MM.1S (cell line): ENCODE results near the gene BEGAIN.

ENCODE experiments used
- DNase-seq: peaks from one replicate; pipeline ENCODE4 v3.0.0-alpha.2; 2015
- H2AFZ ChIP-seq: fragments of 300-600 bp; sonication (generic); 2 replicates; pipeline ENCODE4 v1.6.0; 2016; ENCODE audit warnings: antibody characterized with exemption, low read length
- H3F3A ChIP-seq: fragments of 300-600 bp; sonication (generic); 2 replicates; pipeline ENCODE4 v1.6.1; 2016; ENCODE audit warnings: mild to moderate bottlenecking, antibody characterized with exemption, low read length, moderate library complexity, mixed read lengths; ENCODE audit not compliant: insufficient read depth
- H3K27ac ChIP-seq: fragments of 300-600 bp; sonication (generic); 2 replicates; pipeline ENCODE4 v1.5.1; 2016; ENCODE audit warnings: mild to moderate bottlenecking, low read length
- H3K27me3 ChIP-seq: fragments of 300-600 bp; sonication (generic); replicated peaks from 2 replicates; pipeline ENCODE4 v1.6.0; 2016; ENCODE audit warnings: low read length; ENCODE audit not compliant: insufficient read depth
- H3K36me3 ChIP-seq: fragments of 300-600 bp; sonication (generic); replicated peaks from 2 replicates; pipeline ENCODE4 v1.6.1; 2016; ENCODE audit warnings: mild to moderate bottlenecking, low read length, mixed read lengths; ENCODE audit not compliant: insufficient read depth
- H3K4me1 ChIP-seq: fragments of 300-600 bp; sonication (generic); 2 replicates; pipeline ENCODE4 v1.6.1; 2016; ENCODE audit warnings: low read length, mixed read lengths
- H3K4me2 ChIP-seq: fragments of 300-600 bp; sonication (generic); 2 replicates; pipeline ENCODE4 v1.6.0; 2016; ENCODE audit warnings: low read depth, low read length
- H3K4me3 ChIP-seq: fragments of 300-600 bp; sonication (generic); 2 replicates; pipeline ENCODE4 v1.5.1; 2016; ENCODE audit warnings: low read length, mixed read lengths
- H3K79me2 ChIP-seq: fragments of 300-600 bp; sonication (generic); 2 replicates; pipeline ENCODE4 v1.6.1; 2016; ENCODE audit warnings: mixed run types, low read length, mixed read lengths
- H3K9ac ChIP-seq: fragments of 300-600 bp; sonication (generic); 2 replicates; pipeline ENCODE4 v1.6.1; 2016; ENCODE audit warnings: low read length, mixed read lengths
- H3K9me2 ChIP-seq: fragments of 300-600 bp; sonication (generic); replicated peaks from 2 replicates; pipeline ENCODE4 v1.6.1; 2016; ENCODE audit warnings: mild to moderate bottlenecking, low read length, mixed read lengths; ENCODE audit not compliant: insufficient read depth
- H3K9me3 ChIP-seq: fragments of 300-600 bp; sonication (generic); replicated peaks from 2 replicates; pipeline ENCODE4 v1.6.1; 2016; ENCODE audit warnings: mild to moderate bottlenecking, low read length, mixed read lengths; ENCODE audit not compliant: insufficient read depth
- H4K20me1 ChIP-seq: fragments of 300-600 bp; sonication (generic); 2 replicates; pipeline ENCODE4 v1.6.1; 2016; ENCODE audit warnings: mild to moderate bottlenecking, low read length, moderate library complexity, mixed read lengths; ENCODE audit not compliant: insufficient read depth
- CTCF ChIP-seq: fragments of 300-600 bp; sonication (generic); IDR thresholded peaks from 2 replicates; pipeline ENCODE4 v1.5.1; 2016; ENCODE audit warnings: antibody characterized with exemption, low read length, mixed read lengths
- EZH2 ChIP-seq: fragments of 300-600 bp; sonication (generic); optimal IDR thresholded peaks from 2 replicates; pipeline ENCODE3; 2017; ENCODE audit warnings: low read depth, mild to moderate bottlenecking, antibody characterized with exemption, low read length, mixed read lengths
- EZH2phosphoT487 ChIP-seq: fragments of 300-600 bp; sonication (generic); IDR thresholded peaks from 2 replicates; pipeline ENCODE4 v1.6.1; 2018; ENCODE audit warnings: antibody characterized with exemption, low read length

BEGAIN gene

GRCh38 chr14:100603341-100604120 is 16.3 kb upstream of the BEGAIN start:
- no peaks in the 10 kb centered on the region for H3K9me2 ChIP-seq
- no peak overlapping the region for H2AFZ ChIP-seq
- H3K9ac ChIP-seq, result no peak overlapping the region
- TF ChIP-seq EZH2phosphoT487, result no peak
- no peak for TF ChIP-seq CTCF
- no peak for TF ChIP-seq EZH2
- H3K27me3 ChIP-seq, result peaks cover 30% of the 10 kb centered on the region
- H4K20me1 ChIP-seq, result no peaks in the 10 kb centered on the region
- H3K4me2 ChIP-seq, result no peak overlapping the region
- no peaks in the 10 kb centered on the region for H3F3A ChIP-seq
- DNase-seq, result no peak
- no peaks in the 10 kb centered on the region for H3K9me3 ChIP-seq
- H3K36me3 ChIP-seq, result no peaks in the 10 kb centered on the region
- no peak overlapping the region for H3K4me3 ChIP-seq
- no peaks in the 10 kb centered on the region for H3K4me1 ChIP-seq
- no peaks in the 10 kb centered on the region for H3K79me2 ChIP-seq
- H3K27ac ChIP-seq, result no peak overlapping the region

GRCh38 chr14:100602621-100603230 is 15.5 kb upstream of the BEGAIN start:
- no peaks in the 10 kb centered on the region for H3K36me3 ChIP-seq
- no peaks in the 10 kb centered on the region for H3K9me3 ChIP-seq
- no peak overlapping the region for H3K9ac ChIP-seq
- H3K27ac ChIP-seq, result no peak overlapping the region
- no peaks in the 10 kb centered on the region for H3K79me2 ChIP-seq
- DNase-seq, result no peak
- no peak overlapping the region for H3K4me2 ChIP-seq
- H4K20me1 ChIP-seq, result no peaks in the 10 kb centered on the region
- TF ChIP-seq EZH2phosphoT487 (no peak), EZH2 (no peak), CTCF (no peak)
- no peaks in the 10 kb centered on the region for H3K4me1 ChIP-seq
- no peaks in the 10 kb centered on the region for H3F3A ChIP-seq
- H3K4me3 ChIP-seq, result no peak overlapping the region
- H2AFZ ChIP-seq, result no peak overlapping the region
- no peaks in the 10 kb centered on the region for H3K9me2 ChIP-seq
- peaks cover 30% of the 10 kb centered on the region for H3K27me3 ChIP-seq

GRCh38 chr14:100601914-100602313 is 14.7 kb upstream of the BEGAIN start:
- Histone ChIP-seq H4K20me1 (no peaks in the 10 kb centered on the region), H3K9me3 (no peaks in the 10 kb centered on the region), H3K36me3 (no peaks in the 10 kb centered on the region), H3K9me2 (no peaks in the 10 kb centered on the region), H3K27ac (no peak overlapping the region), H3K4me1 (no peaks in the 10 kb centered on the region), H2AFZ (no peak overlapping the region), H3F3A (no peaks in the 10 kb centered on the region), H3K79me2 (no peaks in the 10 kb centered on the region), H3K4me3 (no peak overlapping the region), H3K27me3 (peaks cover 30% of the 10 kb centered on the region), H3K9ac (no peak overlapping the region), H3K4me2 (no peak overlapping the region)
- no peak for DNase-seq
- TF ChIP-seq CTCF (no peak), EZH2phosphoT487 (no peak), EZH2 (no peak)
